HFFc6 (cell line): ENCODE results near the gene PIK3R1. TPM values are rescaled to one million over a fixed set of nuclear protein-coding genes. Genes with fewer than 3 reads are reported as not detected.

Source experiments
- DNase-seq: peaks from one replicate; pipeline ENCODE4 v3.0.0-alpha.2; 2018
- H3K27ac Mint-ChIP-seq: 2 replicates; pipeline ENCODE4 v1.8.0; 2020; ENCODE audit warnings: mild to moderate bottlenecking, mixed read lengths
- H3K27me3 Mint-ChIP-seq: 2 replicates; pipeline ENCODE4 v1.8.0; 2021; ENCODE audit warnings: mild to moderate bottlenecking, moderate library complexity, mixed read lengths; ENCODE audit not compliant: insufficient read depth
- H3K36me3 Mint-ChIP-seq: 2 replicates; pipeline ENCODE4 v1.8.0; 2021; ENCODE audit warnings: low read depth, mixed read lengths
- H3K4me1 Mint-ChIP-seq: 2 replicates; pipeline ENCODE4 v1.8.0; 2020; ENCODE audit warnings: low read depth, mixed read lengths
- H3K4me3 Mint-ChIP-seq: 2 replicates; pipeline ENCODE4 v1.8.0; 2020; ENCODE audit warnings: mild to moderate bottlenecking, moderate library complexity, mixed read lengths
- H3K9me3 Mint-ChIP-seq: 2 replicates; pipeline ENCODE4 v1.8.0; 2020; ENCODE audit warnings: mild to moderate bottlenecking, mixed read lengths
- CTCF ChIP-seq: fragments of 200-600 bp; sonication (generic); IDR thresholded peaks from 2 replicates; pipeline ENCODE4 v1.5.0; 2021; ENCODE audit warnings: antibody characterized with exemption, mild to moderate bottlenecking
- total RNA-seq, 6 experiments: library from RNA; stranded (reverse); fragmentation: NEBNext Ultra II Directional; extraction: Animal tissue kit (Norgen Biotek cat#: 25700); gene quantifications; 2 replicates in 1 of 6; 3 replicates in 5 of 6; pipeline ENCODE4 v1.2.3, GENCODE V29; 2021

PIK3R1 gene
- total RNA-seq, 6 experiments from 2014 or later, result 19.6 to 26.4 (median 22.4) TPM

- Mint-ChIP-seq H3K36me3 (no peaks in the 10 kb centered on the region), H3K4me3 (no peak overlapping the region), H3K27me3 (peaks cover 2% of the 10 kb centered on the region; the same call in 1 of the 2 replicates), H3K27ac (no peak overlapping the region), H3K9me3 (no peaks in the 10 kb centered on the region), H3K4me1 (peaks cover 9% of the 10 kb centered on the region)
- no peak for TF ChIP-seq CTCF
- no peak for DNase-seq
These were observed 35.2 kb upstream of the PIK3R1 start for GRCh38 chr5:68180121-68181038.

DNA sequence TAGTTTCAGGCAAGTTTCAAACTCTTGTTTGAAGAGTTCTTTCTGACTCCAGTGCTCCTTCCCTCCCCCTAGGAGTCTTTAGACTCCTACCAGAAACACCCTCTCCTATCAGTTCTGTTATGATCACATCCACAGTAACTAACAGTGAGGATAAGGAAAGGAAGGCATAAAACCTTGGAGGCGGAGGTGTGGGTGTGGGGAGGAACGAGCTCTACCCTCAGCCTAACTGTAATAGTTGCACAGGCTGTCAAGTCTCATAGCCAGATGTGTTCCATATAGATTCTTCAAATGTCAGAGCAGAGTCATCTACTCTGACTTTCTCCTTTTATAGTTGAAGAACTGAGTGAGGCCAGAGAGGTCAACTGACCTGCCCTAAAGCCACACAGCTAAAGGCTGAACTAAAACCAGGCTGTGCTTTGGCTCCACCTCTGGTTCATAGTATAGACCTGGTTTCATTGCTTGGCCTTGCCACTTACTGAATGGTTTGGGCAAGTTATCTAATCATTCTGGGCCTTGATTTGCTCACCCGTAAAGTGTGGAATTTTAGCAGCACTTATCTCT, 34.4 kb upstream of the PIK3R1 start:
- no peak for DNase-seq
- H3K27me3 Mint-ChIP-seq, result peaks cover 2% of the 10 kb centered on the region; the same call in 1 of the 2 replicates
- no peak overlapping the region for H3K27ac Mint-ChIP-seq
- peaks cover 9% of the 10 kb centered on the region for H3K4me1 Mint-ChIP-seq
- TF ChIP-seq CTCF, result no peak
- H3K36me3 Mint-ChIP-seq, result no peaks in the 10 kb centered on the region
- no peak overlapping the region for H3K4me3 Mint-ChIP-seq
- no peaks in the 10 kb centered on the region for H3K9me3 Mint-ChIP-seq

GRCh38 chr5:68182094-68182493, 33.5 kb upstream of the PIK3R1 start:
- Mint-ChIP-seq H3K36me3 (no peaks in the 10 kb centered on the region), H3K4me3 (no peak overlapping the region), H3K9me3 (no peaks in the 10 kb centered on the region), H3K4me1 (peaks cover 9% of the 10 kb centered on the region), H3K27me3 (peaks cover 2% of the 10 kb centered on the region; the same call in 1 of the 2 replicates), H3K27ac (no peak overlapping the region)
- no peak for TF ChIP-seq CTCF
- no peak for DNase-seq

DNA sequence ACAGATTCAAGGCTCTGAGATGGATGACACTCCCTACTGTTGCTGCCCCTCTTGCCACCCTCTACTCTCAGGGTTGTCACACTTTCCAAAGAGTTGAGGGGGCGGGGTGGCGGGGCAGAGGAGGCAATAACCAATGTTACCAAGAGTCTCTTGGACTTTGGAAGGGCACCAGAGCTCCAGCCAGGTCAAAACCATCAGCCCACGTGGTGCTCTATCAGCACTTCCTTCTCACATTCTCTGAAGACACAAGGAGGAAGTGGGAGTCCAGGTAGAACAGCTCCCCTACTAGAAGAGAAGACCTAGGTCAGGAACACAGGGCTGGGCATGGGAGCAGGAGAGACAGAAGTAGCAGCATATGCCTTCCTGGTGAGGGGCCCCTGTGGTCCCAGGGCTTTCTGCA, 33.0 kb upstream of the PIK3R1 start:
- peaks cover 2% of the 10 kb centered on the region; the same call in 1 of the 2 replicates for H3K27me3 Mint-ChIP-seq
- DNase-seq, result no peak
- H3K4me3 Mint-ChIP-seq, result no peak overlapping the region
- no peak for TF ChIP-seq CTCF
- H3K9me3 Mint-ChIP-seq, result no peaks in the 10 kb centered on the region
- H3K36me3 Mint-ChIP-seq, result no peaks in the 10 kb centered on the region
- H3K4me1 Mint-ChIP-seq, result peaks cover 9% of the 10 kb centered on the region
- H3K27ac Mint-ChIP-seq, result no peak overlapping the region

DNA sequence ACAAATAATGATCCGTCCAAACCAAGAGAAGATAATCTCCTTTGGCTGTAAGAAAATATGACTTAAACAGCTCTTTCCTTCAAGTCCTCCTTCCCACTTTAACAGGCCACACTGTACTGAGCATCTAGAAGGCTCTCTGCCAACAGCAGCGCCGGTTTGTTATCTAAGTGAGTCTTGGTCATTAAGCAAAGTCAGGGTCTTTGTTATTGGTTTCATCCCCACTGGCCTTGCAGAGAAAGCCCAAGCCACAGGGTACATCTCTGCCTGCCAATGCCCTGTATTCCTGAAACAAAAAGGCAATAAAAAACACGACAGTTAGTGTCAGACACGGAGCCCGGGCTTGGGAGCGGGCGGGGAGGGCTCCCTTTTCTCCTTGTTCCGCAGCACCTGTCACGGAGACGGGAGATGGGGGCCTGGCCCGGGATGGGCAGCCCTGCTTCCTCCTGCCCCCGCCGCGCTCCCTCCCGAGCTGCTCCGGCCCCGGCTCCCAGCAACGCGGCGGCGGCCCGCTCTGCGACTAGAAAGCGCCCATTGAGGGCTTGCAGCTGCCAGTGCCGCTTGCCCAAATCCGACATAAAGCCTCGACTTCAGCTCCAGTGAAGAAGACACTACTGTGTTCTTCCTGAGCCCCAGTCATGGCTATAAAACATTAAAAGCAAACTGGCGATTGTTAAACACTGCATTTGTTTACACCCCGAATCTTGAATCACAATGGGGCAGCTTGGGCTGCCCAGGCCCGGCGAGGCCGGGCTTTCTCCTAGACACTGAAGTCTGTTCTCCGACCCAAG, 28.1 kb upstream of the PIK3R1 start:
- peaks cover 2% of the 10 kb centered on the region; the same call in 1 of the 2 replicates for H3K27me3 Mint-ChIP-seq
- H3K36me3 Mint-ChIP-seq, result no peaks in the 10 kb centered on the region
- no peak overlapping the region for H3K4me3 Mint-ChIP-seq
- peaks cover 4% of the 10 kb centered on the region for H3K4me1 Mint-ChIP-seq
- no peak overlapping the region for H3K27ac Mint-ChIP-seq
- no peaks in the 10 kb centered on the region for H3K9me3 Mint-ChIP-seq
- TF ChIP-seq CTCF, result no peak
- no peak for DNase-seq
